H9 (cell line): ENCODE measurements around the gene PRKCA. TPM values are rescaled to one million over a fixed set of nuclear protein-coding genes. Genes with fewer than 3 reads are reported as not detected.

ENCODE experiments used
- DNase-seq: peaks from one replicate; pipeline ENCODE4 v3.0.0-alpha.2; 2017
- H2AFZ ChIP-seq: one replicate; pipeline ENCODE4 v1.6.1; 2013; ENCODE audit warnings: mild to moderate bottlenecking, low read length, control low read depth, moderate library complexity
- H2AK5ac ChIP-seq: 2 replicates; pipeline ENCODE4 v1.6.1; 2013; ENCODE audit warnings: low read length, control low read depth, mixed read lengths; ENCODE audit not compliant: insufficient read length
- H2BK120ac ChIP-seq: one replicate; pipeline ENCODE4 v1.6.1; 2013; ENCODE audit warnings: low read depth, mild to moderate bottlenecking, low read length, control low read depth, inconsistent platforms; ENCODE audit not compliant: poor library complexity, severe bottlenecking
- H2BK12ac ChIP-seq: 2 replicates; pipeline ENCODE4 v1.6.1; 2013; ENCODE audit warnings: low read length, control low read depth, mixed read lengths, low read depth; ENCODE audit not compliant: insufficient read length
- H2BK15ac ChIP-seq: 2 replicates; pipeline ENCODE4 v1.6.1; 2013; ENCODE audit warnings: low read depth, low read length, control low read depth
- H2BK20ac ChIP-seq: one replicate; pipeline ENCODE4 v1.6.1; 2013; ENCODE audit warnings: low read depth, mild to moderate bottlenecking, low read length, control low read depth, inconsistent platforms; ENCODE audit not compliant: poor library complexity, severe bottlenecking
- H2BK5ac ChIP-seq: 2 replicates; pipeline ENCODE4 v1.6.1; 2013; ENCODE audit warnings: low read length, control low read depth, mixed read lengths; ENCODE audit not compliant: insufficient read length
- H3K14ac ChIP-seq: 2 replicates; pipeline ENCODE4 v1.6.1; 2013; ENCODE audit warnings: low read length, control low read depth; ENCODE audit not compliant: insufficient read depth
- H3K18ac ChIP-seq: 2 replicates; pipeline ENCODE4 v1.6.1; 2013; ENCODE audit warnings: low read depth, mild to moderate bottlenecking, mixed read lengths, low read length, control low read depth; ENCODE audit not compliant: insufficient read length
- H3K23ac ChIP-seq: 2 replicates; pipeline ENCODE4 v1.6.1; 2013; ENCODE audit warnings: low read length, control low read depth, mixed read lengths, low read depth; ENCODE audit not compliant: insufficient read length
- H3K23me2 ChIP-seq: 2 replicates; pipeline ENCODE4 v1.6.1; 2013; ENCODE audit warnings: low read depth, mild to moderate bottlenecking, mixed read lengths, low read length, control low read depth; ENCODE audit not compliant: insufficient read length, poor library complexity, severe bottlenecking
- H3K27ac ChIP-seq: 2 replicates; pipeline ENCODE4 v1.5.1; 2013; ENCODE audit warnings: low read length, control low read depth, mixed read lengths, low read depth; ENCODE audit not compliant: insufficient read length
- H3K27me3 ChIP-seq: 2 replicates; pipeline ENCODE4 v1.6.1; 2013; ENCODE audit warnings: low read length, control low read depth, inconsistent platforms; ENCODE audit not compliant: insufficient read depth
- H3K4ac ChIP-seq: 2 replicates; pipeline ENCODE4 v1.6.1; 2013; ENCODE audit warnings: low read depth, mild to moderate bottlenecking, control low read depth, inconsistent platforms, low read length, moderate library complexity
- H3K4me1 ChIP-seq: 2 replicates; pipeline ENCODE4 v1.6.1; 2013; ENCODE audit warnings: low read length, control low read depth, inconsistent platforms; ENCODE audit not compliant: insufficient read depth
- H3K4me2 ChIP-seq: 2 replicates; pipeline ENCODE4 v1.6.1; 2013; ENCODE audit warnings: low read length, control low read depth, mixed read lengths; ENCODE audit not compliant: insufficient read length, insufficient read depth
- H3K56ac ChIP-seq: 2 replicates; pipeline ENCODE4 v1.6.1; 2013; ENCODE audit warnings: low read depth, mild to moderate bottlenecking, mixed read lengths, low read length, control low read depth; ENCODE audit not compliant: insufficient read length
- H3K79me1 ChIP-seq: 2 replicates; pipeline ENCODE4 v1.6.1; 2013; ENCODE audit warnings: low read depth, mild to moderate bottlenecking, moderate library complexity, low read length, control low read depth, inconsistent platforms; ENCODE audit not compliant: insufficient read depth, poor library complexity, severe bottlenecking
- H3K79me2 ChIP-seq: 2 replicates; pipeline ENCODE4 v1.6.1; 2013; ENCODE audit warnings: low read length, control low read depth, inconsistent platforms; ENCODE audit not compliant: insufficient read depth
- H3K9ac ChIP-seq: 2 replicates; pipeline ENCODE4 v1.6.1; 2013; ENCODE audit warnings: low read length, control low read depth, mixed read lengths; ENCODE audit not compliant: insufficient read length; ENCODE audit errors: extremely low read depth
- H3K9me3 ChIP-seq: one replicate; pipeline ENCODE4 v1.6.1; 2013; ENCODE audit warnings: low read depth, low read length, inconsistent platforms; ENCODE audit not compliant: control insufficient read depth
- H3T11ph ChIP-seq: one replicate; pipeline ENCODE4 v1.6.1; 2013; ENCODE audit warnings: mild to moderate bottlenecking, low read length, control low read depth, inconsistent platforms
- H4K20me1 ChIP-seq: one replicate; pipeline ENCODE4 v1.6.1; 2013; ENCODE audit not compliant: control insufficient read depth, insufficient read length, insufficient read depth
- H4K5ac ChIP-seq: 2 replicates; pipeline ENCODE4 v1.6.1; 2013; ENCODE audit warnings: low read depth, mild to moderate bottlenecking, mixed read lengths, low read length, control low read depth; ENCODE audit not compliant: insufficient read length
- H4K8ac ChIP-seq: replicated peaks from 2 replicates; pipeline ENCODE4 v1.6.1; 2013; ENCODE audit warnings: low read length, control low read depth, mixed read lengths, low read depth; ENCODE audit not compliant: insufficient read length
- H4K91ac ChIP-seq: 2 replicates; pipeline ENCODE4 v1.6.1; 2013; ENCODE audit warnings: low read depth, mild to moderate bottlenecking, moderate library complexity, mixed read lengths, low read length, control low read depth; ENCODE audit not compliant: insufficient read length
- H3K27ac Mint-ChIP-seq, 3 experiments: 2 replicates in 2 of 3; 3 replicates in 1 of 3; pipeline ENCODE4 v1.8.0; 2020 to 2021; ENCODE audit warnings: mixed read lengths in 3 of 3, mild to moderate bottlenecking in 1 of 3, moderate library complexity in 1 of 3
- H3K27me3 Mint-ChIP-seq: 2 replicates; pipeline ENCODE4 v1.8.0; 2021; ENCODE audit warnings: low read depth, mild to moderate bottlenecking, moderate library complexity, mixed read lengths
- H3K36me3 Mint-ChIP-seq, 3 experiments: 2 replicates in 2 of 3; 3 replicates in 1 of 3; pipeline ENCODE4 v1.8.0; 2020 to 2021; ENCODE audit warnings: low read depth in 3 of 3, mixed read lengths in 3 of 3; ENCODE audit not compliant: insufficient read depth in 1 of 3
- H3K4me1 Mint-ChIP-seq, 2 experiments: 2 replicates each; pipeline ENCODE4 v1.8.0; 2020; ENCODE audit warnings: mixed read lengths in 2 of 2
- H3K4me3 Mint-ChIP-seq, 2 experiments: 2 replicates in 1 of 2; 3 replicates in 1 of 2; pipeline ENCODE4 v1.8.0; 2020 to 2021; ENCODE audit warnings: mild to moderate bottlenecking in 2 of 2, mixed read lengths in 2 of 2, moderate library complexity in 1 of 2
- H3K9me3 Mint-ChIP-seq, 2 experiments: 2 replicates in 1 of 2; 3 replicates in 1 of 2; pipeline ENCODE4 v1.8.0; 2020; ENCODE audit warnings: mild to moderate bottlenecking in 2 of 2, mixed read lengths in 2 of 2, moderate library complexity in 1 of 2
- WGBS: extraction: QIAGEN DNeasy Blood & Tissue Kit; methylation state at CpG from one replicate; pipeline ENCODE4 v1.1.7; 2013; ENCODE audit warnings: missing lambda C conversion rate, low lambda C conversion rate, mixed read lengths; ENCODE audit not compliant: insufficient read length; ENCODE audit errors: extremely low coverage; 5-methylcytosine and 5-hydroxymethylcytosine counted together
- total RNA-seq: library from RNA; stranded (reverse); gene quantifications from 2 replicates; pipeline ENCODE4 v1.2.1, GENCODE V29; 2021
- TF ChIP-seq, protein P1 (sequence below): fragments of 200-600 bp; sonication (generic); conservative IDR thresholded peaks from 3 replicates; pipeline ENCODE4 v1.8.0; 2021; ENCODE audit warnings: antibody characterized with exemption, mild to moderate bottlenecking

Gene PRKCA
- total RNA-seq, 1 experiment from 2014 or later, result 10.5 TPM

DNA sequence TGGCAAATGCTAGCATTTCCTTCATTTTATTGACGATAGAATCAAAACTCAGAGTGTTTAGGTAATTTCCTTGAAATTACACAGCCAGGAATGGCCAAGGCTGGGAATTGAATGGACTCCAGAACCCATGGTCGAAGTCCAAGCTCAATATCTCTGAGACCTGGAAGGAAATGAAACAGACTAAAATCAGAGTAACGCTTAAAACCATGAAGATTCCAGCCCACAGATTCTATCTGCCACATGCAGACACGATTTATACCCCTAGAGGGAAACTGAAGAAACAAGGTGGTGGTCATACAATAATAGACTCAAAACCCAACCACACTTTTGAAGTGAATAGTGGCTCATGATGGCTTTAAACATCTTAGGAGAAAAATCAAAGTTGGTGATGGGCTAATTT, 95.6 kb downstream of the PRKCA start:
- no peak overlapping the region for H2BK5ac ChIP-seq
- H2AK5ac ChIP-seq, result no peak overlapping the region
- no peaks in the 10 kb centered on the region for H4K20me1 ChIP-seq
- H3K4me2 ChIP-seq, result no peak overlapping the region
- no peak overlapping the region for H2AFZ ChIP-seq
- no peak overlapping the region for H2BK15ac ChIP-seq
- no CpG with 5 or more reads among the region's 4 CpGs for WGBS
- no peak overlapping the region for H3K27ac ChIP-seq
- no peak overlapping the region for H3K27ac Mint-ChIP-seq
- no peak overlapping the region for H3K4me3 Mint-ChIP-seq
- TF ChIP-seq, protein P1, sequence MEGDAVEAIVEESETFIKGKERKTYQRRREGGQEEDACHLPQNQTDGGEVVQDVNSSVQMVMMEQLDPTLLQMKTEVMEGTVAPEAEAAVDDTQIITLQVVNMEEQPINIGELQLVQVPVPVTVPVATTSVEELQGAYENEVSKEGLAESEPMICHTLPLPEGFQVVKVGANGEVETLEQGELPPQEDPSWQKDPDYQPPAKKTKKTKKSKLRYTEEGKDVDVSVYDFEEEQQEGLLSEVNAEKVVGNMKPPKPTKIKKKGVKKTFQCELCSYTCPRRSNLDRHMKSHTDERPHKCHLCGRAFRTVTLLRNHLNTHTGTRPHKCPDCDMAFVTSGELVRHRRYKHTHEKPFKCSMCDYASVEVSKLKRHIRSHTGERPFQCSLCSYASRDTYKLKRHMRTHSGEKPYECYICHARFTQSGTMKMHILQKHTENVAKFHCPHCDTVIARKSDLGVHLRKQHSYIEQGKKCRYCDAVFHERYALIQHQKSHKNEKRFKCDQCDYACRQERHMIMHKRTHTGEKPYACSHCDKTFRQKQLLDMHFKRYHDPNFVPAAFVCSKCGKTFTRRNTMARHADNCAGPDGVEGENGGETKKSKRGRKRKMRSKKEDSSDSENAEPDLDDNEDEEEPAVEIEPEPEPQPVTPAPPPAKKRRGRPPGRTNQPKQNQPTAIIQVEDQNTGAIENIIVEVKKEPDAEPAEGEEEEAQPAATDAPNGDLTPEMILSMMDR, result 0 out of 3 replicates have a peak, but pooled peaks have one; percentile 13
- no peak overlapping the region for H3K18ac ChIP-seq
- H3K27me3 ChIP-seq, result no peaks in the 10 kb centered on the region
- no peak overlapping the region for H4K8ac ChIP-seq
- H3K23me2 ChIP-seq, result no peaks in the 10 kb centered on the region
- H3K9me3 ChIP-seq, result no peaks in the 10 kb centered on the region
- no peaks in the 10 kb centered on the region for H3K79me2 ChIP-seq
- H3K4ac ChIP-seq, result no peak overlapping the region
- H3K56ac ChIP-seq, result no peak overlapping the region
- H3K27me3 Mint-ChIP-seq, result no peaks in the 10 kb centered on the region
- no peak overlapping the region for H3K23ac ChIP-seq
- H3K9ac ChIP-seq, result no peak overlapping the region
- peaks cover 0 to 2% of the 10 kb centered on the region in 2 experiments; a peak in 1 of 4 replicates for H3K4me1 Mint-ChIP-seq
- no peak for DNase-seq
- H3K36me3 Mint-ChIP-seq, result peaks cover 0 to 2% (median 0%) of the 10 kb centered on the region in 3 experiments; a peak in 1 of 7 replicates
- no peaks in the 10 kb centered on the region for H3K4me1 ChIP-seq
- no peak overlapping the region for H4K91ac ChIP-seq
- H2BK20ac ChIP-seq, result no peak overlapping the region
- H3K14ac ChIP-seq, result no peak overlapping the region
- H2BK12ac ChIP-seq, result no peak overlapping the region
- no peak overlapping the region for H2BK120ac ChIP-seq
- no peak overlapping the region for H3T11ph ChIP-seq
- no peaks in the 10 kb centered on the region for H3K79me1 ChIP-seq
- H4K5ac ChIP-seq, result no peak overlapping the region
- H3K9me3 Mint-ChIP-seq, result no peaks in the 10 kb centered on the region; a peak in 2 of 5 replicates
